Esophagus squamous epithelium (tissue), 5 donors: ENCODE results near the gene NEDD4L. TPM values are rescaled to one million over a fixed set of nuclear protein-coding genes. Genes with fewer than 3 reads are reported as not detected.

Experiments used
- DNase-seq: peaks from one replicate; lab custom pipeline; 2025; lab: John Stamatoyannopoulos, UW
- H3K27ac ChIP-seq, 4 donors: fragments of 200-600 bp; sonication (generic); one replicate each; pipeline ENCODE4 v1.5.1; 2016 to 2019; ENCODE audit warnings: mild to moderate bottlenecking in 1 of 4
- H3K27me3 ChIP-seq, 4 donors: fragments of 200-600 bp; sonication (generic); 1 replicate in 3 of 4; 2 replicates in 1 of 4; pipeline versions ENCODE4 v1.5.1 to v1.6.0; 2017 to 2021; ENCODE audit warnings: antibody characterized with exemption in 1 of 4
- H3K36me3 ChIP-seq, 3 donors: fragments of 200-600 bp; sonication (generic); one replicate each; pipeline ENCODE4 v1.5.1; 2016 to 2019
- H3K4me1 ChIP-seq, 3 donors: fragments of 200-600 bp; sonication (generic); one replicate each; pipeline ENCODE4 v1.5.1; 2017 to 2019
- H3K4me3 ChIP-seq, 4 donors: fragments of 200-600 bp; sonication (generic); 1 replicate in 3 of 4; 2 replicates in 1 of 4; pipeline ENCODE4 v1.5.1; 2016 to 2019; ENCODE audit warnings: mild to moderate bottlenecking in 2 of 4, moderate library complexity in 1 of 4
- H3K9me3 ChIP-seq, 3 donors: fragments of 200-600 bp; sonication (generic); one replicate each; pipeline ENCODE4 v1.5.1; 2016 to 2019
- CTCF ChIP-seq, 6 experiments: fragments of 450-650 bp in 4 of 6; fragments of 200-600 bp in 2 of 6; sonication (generic) in 2 of 6; IDR thresholded peaks; one replicate each; pipeline ENCODE4 v1.5.1; 2016 to 2019; ENCODE audit warnings: antibody characterized with exemption in 6 of 6, mild to moderate bottlenecking in 4 of 6, moderate library complexity in 4 of 6
- POLR2A ChIP-seq, 4 donors: fragments of 450-650 bp; IDR thresholded peaks; one replicate each; pipeline ENCODE4 v1.6.1; 2017; ENCODE audit warnings: antibody characterized with exemption in 4 of 4, mild to moderate bottlenecking in 4 of 4, moderate library complexity in 3 of 4
- WGBS, 2 donors: methylation state at CpG; one replicate each; pipeline ENCODE4 v1.1.5; 2018; 5-methylcytosine and 5-hydroxymethylcytosine counted together
- intact Hi-C: fragments of 100-400 bp; cut with DNase I; formaldehyde crosslinking; loops from one replicate; pipeline ENCODE4 v1.15.0; 2022
- total RNA-seq, 4 donors: library from RNA; depleted of rRNA; stranded (reverse); fragments of >200 nt; gene quantifications; one replicate each; pipeline ENCODE4 v1.1.0, GENCODE V29; 2016
- donor health status: DM: yes; HTN: yes; CAD: no.

The NEDD4L gene
- total RNA-seq, 4 donors from 2014 or later = 17.0 to 27.6 (median 21.9) TPM

- no peaks in the 10 kb centered on the region for H3K27me3 ChIP-seq
- DNase-seq = no peak
- no peaks in the 10 kb centered on the region for H3K9me3 ChIP-seq
- H3K4me3 ChIP-seq = no peak overlapping the region
- peaks cover 0 to 3% (median 0%) of the 10 kb centered on the region in 3 donors for H3K4me1 ChIP-seq
- intact Hi-C loops = no loop called here
- H3K27ac ChIP-seq = no peak overlapping the region
- peaks cover 0 to 14% (median 0%) of the 10 kb centered on the region in 3 donors for H3K36me3 ChIP-seq
- WGBS, 2 donors = 55 to 62% methylated on average over 3 of the region's 3 CpGs
- TF ChIP-seq POLR2A (IDR thresholded peaks at IDR 0.05) (no peak), CTCF (IDR thresholded peaks at IDR 0.05) (no peak)
Observed at GRCh38 chr18:58396966-58397365, 352.9 kb downstream of the NEDD4L start.

GRCh38 chr18:58397385-58398132 is 353.5 kb downstream of the NEDD4L start:
- Histone ChIP-seq H3K4me1 (peaks cover 0 to 5% (median 0%) of the 10 kb centered on the region in 3 donors), H3K4me3 (no peak overlapping the region), H3K9me3 (no peaks in the 10 kb centered on the region), H3K27ac (no peak overlapping the region), H3K27me3 (no peaks in the 10 kb centered on the region), H3K36me3 (peaks cover 0 to 11% (median 0%) of the 10 kb centered on the region in 3 donors)
- WGBS, 2 donors = 83 to 96% methylated on average over 6 to 9 of the region's 9 CpGs
- no peak for TF ChIP-seq CTCF (IDR thresholded peaks at IDR 0.05)
- TF ChIP-seq POLR2A (IDR thresholded peaks at IDR 0.05) = no peak
- intact Hi-C loops = no loop called here
- DNase-seq = no peak

GRCh38 chr18:58398648-58399398 is 354.8 kb downstream of the NEDD4L start:
- intact Hi-C loops = no loop called here
- Histone ChIP-seq H3K36me3 (peaks cover 0 to 9% (median 0%) of the 10 kb centered on the region in 3 donors), H3K27me3 (no peaks in the 10 kb centered on the region), H3K27ac (no peak overlapping the region), H3K4me3 (no peak overlapping the region), H3K4me1 (peaks cover 0 to 12% (median 0%) of the 10 kb centered on the region in 3 donors), H3K9me3 (no peaks in the 10 kb centered on the region)
- TF ChIP-seq POLR2A (IDR thresholded peaks at IDR 0.05) (no peak), CTCF (IDR thresholded peaks at IDR 0.05) (no peak)
- WGBS, 2 donors = 84 to 86% methylated on average over 10 to 11 of the region's 11 CpGs
- DNase-seq = no peak

GRCh38 chr18:58400331-58400870 is 356.4 kb downstream of the NEDD4L start:
- no peak overlapping the region for H3K4me3 ChIP-seq
- TF ChIP-seq POLR2A (IDR thresholded peaks at IDR 0.05) = no peak
- TF ChIP-seq CTCF (IDR thresholded peaks at IDR 0.05) = no peak
- no peaks in the 10 kb centered on the region for H3K9me3 ChIP-seq
- H3K27ac ChIP-seq = no peak overlapping the region
- peaks cover 0 to 12% (median 0%) of the 10 kb centered on the region in 3 donors for H3K4me1 ChIP-seq
- H3K27me3 ChIP-seq = no peaks in the 10 kb centered on the region
- H3K36me3 ChIP-seq = peaks cover 0 to 4% (median 0%) of the 10 kb centered on the region in 3 donors
- intact Hi-C loops = loop anchor here (10.0 kb wide), 1 partner anchor 94 kb away; no protein-coding TSS in a partner anchor
- no peak for DNase-seq
- 73 to 75% methylated on average over 14 of the region's 14 CpGs for WGBS, 2 donors
